OCI-LY3 (cell line): ENCODE results near the gene CCK.

Source experiments
- EZH2phosphoT487 ChIP-seq: fragments of 200-600 bp; shearing (Covaris generic); IDR thresholded peaks from 2 replicates; pipeline ENCODE4 v1.6.1; 2018; ENCODE audit warnings: antibody characterized with exemption, mixed run types, low read depth
- TF ChIP-seq, protein P1 (sequence below): fragments of 200-600, 300-600 bp; sonication (generic); IDR thresholded peaks from 2 replicates; pipeline ENCODE4 v1.5.1; 2014; ENCODE audit warnings: antibody characterized with exemption, low read length, low read depth

DNA sequence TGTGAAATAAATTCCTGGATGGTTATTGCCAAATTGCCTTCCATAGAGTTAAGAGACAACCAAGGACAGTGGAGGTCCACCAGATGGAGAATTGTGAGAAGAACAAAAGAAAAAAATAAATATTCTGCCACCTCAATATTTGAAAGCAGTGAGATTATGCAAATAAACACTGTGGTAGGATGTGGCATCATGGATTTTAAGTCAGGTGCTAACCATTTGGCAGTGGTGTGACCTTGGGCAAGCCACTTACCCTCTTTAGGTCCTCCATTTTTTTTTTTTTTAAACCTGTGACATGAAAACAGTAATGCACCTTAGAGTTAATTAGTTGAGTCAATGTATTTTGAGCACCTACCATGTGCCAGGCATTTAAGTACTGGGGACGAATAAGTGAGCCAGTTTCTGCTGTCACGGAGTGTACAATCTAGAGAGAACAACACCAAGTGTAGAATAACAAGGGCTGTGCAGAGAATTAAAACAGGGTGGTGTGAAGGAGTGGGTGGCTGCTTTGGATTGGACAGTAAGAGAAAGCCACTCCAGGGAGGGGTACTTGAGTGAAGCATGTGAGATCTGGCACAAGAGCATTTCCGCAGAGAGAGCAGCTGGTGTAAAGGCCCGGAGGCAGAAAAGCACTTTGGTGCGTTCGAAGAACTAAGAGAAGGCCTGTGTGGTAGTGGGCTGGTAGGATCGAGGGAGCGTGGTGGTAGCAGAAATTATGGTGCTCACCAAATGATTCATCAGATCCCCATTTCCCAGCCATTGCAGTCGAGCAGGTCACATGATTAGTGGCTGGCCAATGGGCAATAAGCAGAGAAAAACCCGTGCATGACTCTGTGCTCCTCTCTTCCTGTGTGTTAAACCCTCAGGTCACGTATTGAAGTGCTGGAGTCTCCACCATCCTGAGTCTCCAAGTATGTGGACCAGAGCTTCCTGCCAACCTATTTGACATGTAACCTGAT is 39.2 kb downstream of the CCK start:
- TF ChIP-seq, protein P1, sequence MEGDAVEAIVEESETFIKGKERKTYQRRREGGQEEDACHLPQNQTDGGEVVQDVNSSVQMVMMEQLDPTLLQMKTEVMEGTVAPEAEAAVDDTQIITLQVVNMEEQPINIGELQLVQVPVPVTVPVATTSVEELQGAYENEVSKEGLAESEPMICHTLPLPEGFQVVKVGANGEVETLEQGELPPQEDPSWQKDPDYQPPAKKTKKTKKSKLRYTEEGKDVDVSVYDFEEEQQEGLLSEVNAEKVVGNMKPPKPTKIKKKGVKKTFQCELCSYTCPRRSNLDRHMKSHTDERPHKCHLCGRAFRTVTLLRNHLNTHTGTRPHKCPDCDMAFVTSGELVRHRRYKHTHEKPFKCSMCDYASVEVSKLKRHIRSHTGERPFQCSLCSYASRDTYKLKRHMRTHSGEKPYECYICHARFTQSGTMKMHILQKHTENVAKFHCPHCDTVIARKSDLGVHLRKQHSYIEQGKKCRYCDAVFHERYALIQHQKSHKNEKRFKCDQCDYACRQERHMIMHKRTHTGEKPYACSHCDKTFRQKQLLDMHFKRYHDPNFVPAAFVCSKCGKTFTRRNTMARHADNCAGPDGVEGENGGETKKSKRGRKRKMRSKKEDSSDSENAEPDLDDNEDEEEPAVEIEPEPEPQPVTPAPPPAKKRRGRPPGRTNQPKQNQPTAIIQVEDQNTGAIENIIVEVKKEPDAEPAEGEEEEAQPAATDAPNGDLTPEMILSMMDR, result no peak
- TF ChIP-seq EZH2phosphoT487, result no peak
